Embryonic facial prominence (tissue), 1 donor: ENCODE measurements around the gene XPNPEP3.
A peak's percentile ranks its signal among the peaks of the same experiment; 100 is the strongest.

Experiments used
- DNase-seq: peaks from one replicate; pipeline ENCODE4 v3.0.0-alpha.2; 2016; ENCODE audit errors: extremely low spot score

Gene XPNPEP3

DNA sequence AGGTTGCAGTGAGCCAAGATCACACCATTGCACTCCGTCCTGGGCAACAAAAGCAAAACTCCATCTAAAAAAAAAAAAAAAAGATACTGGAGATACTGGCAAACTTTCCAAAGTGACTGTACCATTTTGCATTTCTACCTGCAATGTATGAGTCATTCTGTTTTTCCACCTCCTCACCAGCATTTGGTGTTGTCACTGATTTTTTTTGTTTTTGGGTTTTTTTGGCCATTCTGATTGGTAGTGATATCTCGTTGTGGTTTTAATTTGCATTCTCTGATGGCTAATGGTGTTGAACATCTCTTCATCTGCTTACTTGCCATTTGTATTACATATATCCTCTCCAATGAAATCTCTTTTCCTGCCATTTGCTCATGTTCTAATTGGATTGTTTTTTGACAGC lies 82.3 kb downstream of the XPNPEP3 start:
- DNase-seq: no peak

GRCh38 chr22:40950962-40951794 lies 94.2 kb downstream of the XPNPEP3 start, which contains the start of gene RBX1:
Gene RBX1, plus strand, starts transcription at chr22:40951378. Its CDS starts 21 bp downstream, at chr22:40951399.
- peak; percentile 98 for DNase-seq

DNA sequence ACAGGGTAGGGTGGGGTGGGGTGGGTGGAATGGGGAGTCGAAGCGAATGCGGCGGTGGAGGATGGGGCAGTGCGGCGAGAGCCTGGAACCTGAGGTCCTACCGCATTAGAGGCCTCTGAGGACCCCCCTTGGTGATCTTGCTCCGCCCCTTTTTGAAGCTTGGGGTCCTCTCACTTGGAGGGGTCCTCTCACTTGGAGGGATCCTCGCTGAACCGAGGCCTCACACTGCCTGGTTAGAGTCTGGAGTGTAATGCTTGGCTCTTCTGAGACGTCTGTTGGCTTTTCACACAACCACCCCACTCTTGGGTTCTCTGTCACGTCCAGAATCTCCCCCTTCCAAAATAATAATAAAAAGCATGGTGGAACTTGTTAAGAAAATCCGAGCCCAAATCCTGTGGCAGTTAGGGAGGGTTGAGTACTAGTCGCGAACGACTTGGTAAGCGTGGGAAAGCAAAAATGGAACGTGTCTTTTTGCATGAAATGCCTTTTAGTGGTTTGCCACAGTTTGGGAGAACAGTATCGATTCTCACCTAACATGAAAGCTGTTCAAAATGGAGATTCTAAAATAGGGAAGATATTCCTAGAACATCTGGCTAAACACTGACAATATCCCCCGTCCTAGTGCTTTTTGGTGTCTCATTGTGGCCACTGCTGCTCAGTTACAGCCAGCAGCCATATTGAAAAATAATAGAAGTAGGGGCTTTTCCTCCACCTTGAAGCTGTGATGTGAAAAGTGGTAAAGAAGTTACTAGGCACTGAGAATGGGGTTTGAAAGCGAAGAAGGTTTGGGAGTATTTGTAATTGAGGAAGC lies 95.1 kb downstream of the XPNPEP3 start:
- no peak for DNase-seq

DNA sequence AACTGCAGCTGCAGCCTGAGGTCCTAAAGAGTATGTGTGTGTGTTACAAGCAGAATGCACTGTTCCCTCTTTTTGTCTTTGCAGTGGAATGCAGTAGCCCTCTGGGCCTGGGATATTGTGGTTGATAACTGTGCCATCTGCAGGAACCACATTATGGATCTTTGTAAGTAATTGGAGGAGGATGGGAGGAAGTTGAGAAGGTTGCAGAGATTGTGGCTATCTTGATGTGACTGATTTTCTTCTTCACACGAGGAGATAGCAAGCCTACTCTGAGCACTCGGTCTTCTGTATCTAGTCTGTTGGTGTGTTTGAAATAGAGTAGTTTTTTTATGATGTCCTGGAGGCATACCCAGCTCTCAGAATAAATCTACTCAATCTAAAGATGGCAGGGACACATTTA lies 96.5 kb downstream of the XPNPEP3 start:
- no peak for DNase-seq

DNA sequence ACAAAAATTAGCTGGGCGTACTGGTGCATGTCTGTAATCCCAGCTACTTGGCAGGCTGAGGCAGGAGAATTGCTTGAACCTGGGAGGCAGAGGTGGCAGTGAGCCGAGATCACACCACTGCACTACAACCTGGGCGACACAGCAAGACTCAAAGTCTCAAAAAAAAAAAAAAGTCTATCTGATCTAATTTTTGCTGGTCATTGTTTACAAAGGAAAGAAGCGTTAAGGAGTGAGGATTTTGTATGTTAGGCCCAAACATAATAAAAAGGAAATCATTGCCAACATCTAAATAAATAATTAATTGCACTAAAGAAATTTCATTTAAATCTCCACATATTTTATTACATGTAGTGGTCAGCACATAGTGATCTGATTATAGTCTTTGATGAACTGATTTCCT lies 97.2 kb downstream of the XPNPEP3 start:
- no peak for DNase-seq

DNA sequence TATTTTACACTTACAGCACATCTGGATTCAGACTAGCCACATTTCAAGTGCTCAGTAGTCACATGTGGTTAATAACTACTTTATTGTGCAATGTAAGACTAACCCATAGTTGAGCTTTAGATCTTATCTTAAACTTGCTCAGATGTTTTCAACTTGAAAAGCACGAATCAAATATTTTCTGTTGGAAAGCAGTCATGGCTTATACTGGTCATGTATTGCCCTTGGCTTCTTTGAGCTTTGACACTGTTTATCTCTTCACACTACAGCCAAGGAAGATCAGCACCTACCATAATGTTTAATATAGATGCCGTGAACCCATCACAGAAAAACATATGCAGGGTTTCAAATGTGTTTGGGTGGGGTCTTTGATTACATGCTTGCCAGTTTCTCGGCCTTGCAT lies 98.6 kb downstream of the XPNPEP3 start:
- DNase-seq: no peak

DNA sequence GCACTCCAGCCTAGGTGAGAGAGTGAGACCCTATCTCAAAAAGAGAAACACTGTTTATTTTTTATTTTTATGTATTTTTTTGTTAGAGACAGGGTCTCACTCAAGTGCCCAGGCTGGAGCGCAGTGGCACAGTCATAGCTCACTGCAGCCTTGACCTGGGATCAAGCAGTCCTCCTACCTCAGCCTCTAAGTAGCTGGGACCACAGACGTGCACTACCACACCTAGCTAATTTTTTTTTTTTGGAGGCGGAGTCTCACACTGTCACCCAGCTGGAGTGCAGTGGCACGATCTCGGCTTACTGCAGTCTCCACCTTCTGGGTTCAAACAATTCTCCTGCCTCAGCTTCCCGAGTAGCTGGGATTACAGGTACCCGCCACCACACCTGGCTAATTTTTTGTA lies 100.7 kb downstream of the XPNPEP3 start:
- DNase-seq: no peak

DNA sequence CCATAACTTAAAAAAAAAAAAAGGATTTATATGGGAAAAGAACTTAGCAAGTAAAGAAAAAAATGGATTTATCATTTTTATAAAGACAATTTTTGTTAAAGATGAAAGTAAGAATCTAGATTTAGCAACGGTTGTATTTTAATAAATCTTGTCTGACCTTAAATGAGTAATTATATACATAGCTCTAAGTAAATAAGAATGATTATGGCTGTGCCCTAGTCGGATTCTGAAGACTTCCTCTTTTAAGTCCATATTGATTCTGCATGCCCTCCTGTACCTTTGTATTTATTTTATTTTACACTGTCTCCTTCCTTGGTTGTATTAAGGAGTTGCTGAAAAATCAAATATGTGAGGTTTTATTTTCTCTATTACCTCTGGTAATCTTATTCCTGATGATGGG lies 101.4 kb downstream of the XPNPEP3 start:
- no peak for DNase-seq

GRCh38 chr22:40960145-40960544 lies 103.2 kb downstream of the XPNPEP3 start:
- no peak for DNase-seq

DNA sequence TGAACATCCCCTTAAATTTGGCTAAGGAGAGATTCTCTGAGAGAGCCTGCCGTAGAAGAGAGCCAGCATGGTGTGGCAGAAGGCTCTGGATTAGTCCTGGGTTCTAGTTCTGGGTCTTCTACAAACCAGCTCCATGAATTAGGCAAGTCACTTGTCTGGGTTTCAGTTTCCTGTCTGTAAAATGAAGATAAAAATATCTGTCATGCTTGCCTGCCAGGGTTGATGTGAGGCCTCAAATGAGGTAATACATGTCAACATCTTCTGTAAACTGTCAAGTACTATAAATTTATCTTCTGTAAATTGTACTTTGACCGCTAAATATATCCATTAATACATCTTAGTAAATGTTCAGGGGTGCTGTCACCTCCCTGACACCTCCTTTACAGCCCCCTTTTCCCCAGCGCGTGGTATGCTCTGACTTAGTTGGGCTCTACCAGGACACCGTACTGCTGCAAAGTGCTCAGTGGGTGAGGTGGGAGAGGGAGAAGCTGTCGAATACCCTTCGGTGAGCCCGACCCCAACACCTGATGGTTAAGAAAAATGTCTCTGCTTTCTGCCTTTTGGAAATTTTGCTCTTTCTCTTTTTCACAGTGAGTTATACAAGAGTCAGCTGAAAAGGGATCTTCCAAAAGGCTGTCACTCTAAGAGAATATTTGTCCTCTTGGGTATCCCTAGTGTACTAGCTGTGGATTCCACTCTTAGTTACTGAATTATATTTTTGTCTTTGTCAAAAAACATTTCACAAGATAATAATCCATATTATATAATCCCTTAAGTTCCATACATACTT lies 109.2 kb downstream of the XPNPEP3 start:
- no peak for DNase-seq

DNA sequence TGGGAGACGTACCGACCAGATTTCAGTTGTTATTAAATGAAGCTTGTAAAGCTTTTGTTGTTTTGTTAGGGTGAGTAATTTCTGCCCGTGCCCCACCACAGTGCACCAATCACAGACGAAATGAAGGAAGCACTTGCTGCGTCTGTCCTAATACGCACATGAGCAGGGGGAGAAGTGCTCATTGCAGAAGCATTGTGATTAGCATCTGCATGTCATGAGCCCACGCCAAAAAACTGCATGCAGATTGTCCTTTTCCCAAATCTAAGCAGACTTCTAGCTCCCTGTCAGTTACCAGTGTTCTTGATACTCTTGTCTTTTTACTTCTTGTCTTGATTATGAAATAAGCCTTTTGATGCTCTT lies 109.8 kb downstream of the XPNPEP3 start:
- DNase-seq: no peak

GRCh38 chr22:40967111-40967760 lies 110.3 kb downstream of the XPNPEP3 start:
- no peak for DNase-seq

GRCh38 chr22:40972587-40972986 lies 115.6 kb downstream of the XPNPEP3 start:
- no peak for DNase-seq

DNA sequence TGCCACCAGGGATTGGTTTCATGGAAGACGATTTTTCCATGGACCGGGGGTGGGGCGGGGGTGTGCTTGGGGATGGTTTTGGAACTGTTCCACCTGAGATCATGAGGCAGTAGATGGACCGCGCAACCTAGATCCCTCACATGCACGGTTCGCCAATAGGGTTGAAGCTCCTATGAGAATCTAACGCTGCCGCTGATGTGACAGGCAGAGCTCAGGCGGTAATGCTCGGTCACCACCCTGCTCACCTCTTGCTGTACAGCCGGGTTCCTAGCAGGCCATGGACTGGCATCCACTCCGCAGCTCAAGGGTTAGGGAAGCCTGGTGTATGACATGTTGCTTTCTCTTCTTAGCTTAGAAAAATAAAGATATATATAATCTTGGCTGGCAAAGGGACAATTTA lies 116.2 kb downstream of the XPNPEP3 start:
- DNase-seq: no peak

DNA sequence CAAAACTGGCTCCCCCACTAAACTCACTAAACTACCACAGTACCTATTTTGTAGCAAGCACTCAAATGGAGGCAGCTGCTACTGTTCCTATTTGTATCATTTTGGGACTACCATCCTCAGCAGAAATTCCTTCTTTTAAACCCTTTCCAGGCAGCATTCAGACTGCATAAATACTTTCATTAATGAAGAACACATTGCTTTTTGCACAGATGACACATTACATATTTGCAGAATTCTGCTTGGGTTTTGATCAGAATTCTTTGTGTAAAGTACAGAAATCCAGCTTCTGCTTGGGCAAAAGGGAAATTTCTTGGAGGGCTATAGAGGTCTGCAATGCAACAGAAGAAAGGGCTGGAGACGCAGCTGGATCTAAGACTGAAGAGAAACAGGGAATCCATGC lies 118.4 kb downstream of the XPNPEP3 start:
- DNase-seq: no peak

- DNase-seq: no peak
Measured at GRCh38 chr22:40976866-40977700, 120.1 kb downstream of the XPNPEP3 start.

GRCh38 chr22:40979198-40979597 lies 122.2 kb downstream of the XPNPEP3 start:
- DNase-seq: no peak

- DNase-seq: no peak
Measured at GRCh38 chr22:40979871-40980270, 122.9 kb downstream of the XPNPEP3 start.
